Measurements from ENCODE around the gene UBAC2.

UBAC2 gene

DNA sequence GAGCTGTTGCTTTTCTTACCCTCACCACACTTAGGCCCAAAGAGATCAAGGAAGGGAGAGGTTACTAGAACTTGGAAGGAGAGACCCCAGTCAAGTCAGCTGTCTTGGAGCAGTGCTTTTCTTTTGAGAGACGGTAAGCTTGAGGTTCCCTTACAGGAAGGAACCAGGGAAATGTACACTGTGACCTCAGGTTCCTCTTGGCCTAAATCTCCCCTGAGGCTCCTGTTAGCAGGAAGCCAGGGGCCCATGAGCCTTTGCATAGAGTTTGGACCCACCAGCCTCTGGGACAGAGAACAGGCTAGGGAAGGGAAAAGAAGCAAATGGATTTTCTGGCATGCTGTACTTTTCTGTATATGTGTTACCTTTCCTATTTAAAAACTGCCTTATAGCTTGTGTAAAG is 63.4 kb downstream of the UBAC2 start:
- Histone ChIP-seq H3K27ac (no peak overlapping the region), H3K4me3 (no peak overlapping the region)
- no peak for DNase-seq (ENCODE audit: low spot score)
- no peak for TF ChIP-seq CTCF (IDR thresholded peaks at IDR 0.05)

DNA sequence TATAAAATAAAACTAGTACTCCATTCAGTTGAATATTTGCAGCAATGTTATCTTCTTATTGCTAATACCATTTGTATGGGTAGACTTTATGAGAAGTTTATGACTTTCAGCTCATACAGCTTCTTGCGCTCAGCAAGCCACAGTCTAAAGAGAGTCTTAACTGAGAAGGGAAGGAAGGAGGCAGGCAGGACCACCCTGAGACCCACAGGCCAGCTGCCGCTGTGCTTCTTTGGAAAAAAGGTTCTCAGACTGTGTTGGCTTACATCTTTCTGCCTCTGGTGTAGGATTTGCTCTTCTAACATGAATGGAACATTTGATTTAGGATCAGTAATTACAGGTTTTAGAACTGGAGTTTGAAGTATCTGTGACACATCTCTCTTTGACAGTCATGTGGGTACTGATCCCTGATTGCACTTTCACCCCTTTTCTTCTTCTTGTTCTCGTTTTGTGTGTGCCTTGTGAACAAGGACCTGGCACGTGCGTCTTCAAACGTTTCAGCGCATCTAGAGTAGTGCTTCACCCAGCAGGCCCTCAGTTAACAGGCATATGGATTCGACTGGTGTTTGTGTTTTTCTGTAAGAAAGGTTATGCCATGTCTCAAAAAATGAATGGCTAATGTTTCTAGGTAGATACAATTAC is 64.6 kb downstream of the UBAC2 start:
- no peak for TF ChIP-seq CTCF (IDR thresholded peaks at IDR 0.05)
- no peak for DNase-seq (ENCODE audit: low spot score)
- Histone ChIP-seq H3K27ac (no peak overlapping the region), H3K4me3 (no peak overlapping the region)

DNA sequence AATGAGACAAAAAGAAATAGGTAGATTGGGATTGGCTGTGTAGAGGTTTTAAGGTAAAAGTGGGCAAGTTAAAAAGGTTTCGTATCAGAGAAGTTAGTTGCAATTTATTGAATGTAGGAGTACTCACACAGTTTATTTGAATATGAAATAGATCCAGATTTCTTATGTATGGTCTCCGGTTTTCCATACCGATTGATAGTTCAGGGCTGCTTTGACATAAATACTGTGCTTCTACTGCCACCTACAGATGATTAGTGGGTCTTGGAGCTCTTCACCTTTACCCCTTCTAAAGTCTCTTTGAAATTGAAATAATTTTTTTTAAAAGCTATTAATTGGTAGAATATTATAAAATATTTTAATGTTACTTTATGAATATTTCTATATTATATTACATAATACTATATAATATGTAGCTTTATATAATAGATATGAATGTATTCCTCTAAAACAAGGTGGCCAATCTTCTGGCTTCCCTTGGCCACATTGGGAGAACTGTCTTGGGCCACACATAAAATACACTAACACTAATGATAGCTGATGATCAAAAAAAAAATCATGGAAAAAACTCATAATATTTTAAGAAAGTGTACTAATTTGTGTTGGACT is 65.3 kb downstream of the UBAC2 start:
- no peak for DNase-seq (ENCODE audit: low spot score)
- no peak overlapping the region for H3K27ac ChIP-seq
- no peak overlapping the region for H3K4me3 ChIP-seq
- TF ChIP-seq CTCF (IDR thresholded peaks at IDR 0.05), result no peak

- TF ChIP-seq CTCF (IDR thresholded peaks at IDR 0.05), result no peak
- DNase-seq (ENCODE audit: low spot score), result no peak
- Histone ChIP-seq H3K27ac (no peak overlapping the region), H3K4me3 (no peak overlapping the region)
Observed at GRCh38 chr13:99266827-99267226, 66.2 kb downstream of the UBAC2 start.

DNA sequence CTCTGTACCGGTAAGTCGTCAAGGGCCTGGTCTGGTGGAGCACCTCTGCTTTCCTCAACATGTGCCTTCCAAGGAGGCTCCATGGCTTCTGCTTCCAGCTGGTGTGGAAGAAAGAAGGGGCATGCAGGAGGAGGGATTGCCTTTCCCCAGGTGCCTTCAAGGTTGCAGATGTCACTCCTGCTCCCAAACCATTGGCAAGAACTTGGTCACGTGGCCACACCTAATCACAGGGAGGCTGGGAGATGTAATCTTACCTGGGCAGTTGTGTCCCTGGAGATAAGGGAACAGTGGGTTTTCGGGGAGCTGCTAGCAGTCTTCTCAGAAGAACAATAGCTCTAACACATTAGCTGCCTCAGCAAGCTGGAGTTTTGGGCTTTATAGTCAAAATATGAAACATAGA is 67.3 kb downstream of the UBAC2 start:
- TF ChIP-seq CTCF (IDR thresholded peaks at IDR 0.05), result no peak
- Histone ChIP-seq H3K4me3 (no peak overlapping the region), H3K27ac (no peak overlapping the region)
- no peak for DNase-seq (ENCODE audit: low spot score)

GRCh38 chr13:99268822-99269221 is 68.2 kb downstream of the UBAC2 start:
- Histone ChIP-seq H3K27ac (no peak overlapping the region), H3K4me3 (no peak overlapping the region)
- TF ChIP-seq CTCF (IDR thresholded peaks at IDR 0.05), result no peak
- DNase-seq (ENCODE audit: low spot score), result no peak

- no peak for DNase-seq (ENCODE audit: low spot score)
- Histone ChIP-seq H3K4me3 (no peak overlapping the region), H3K27ac (peak overlapping the region in 1 of 2 donors; percentile 10)
- peak; percentile 35 for TF ChIP-seq CTCF (IDR thresholded peaks at IDR 0.05)
Observed at GRCh38 chr13:99269627-99270241, 69.1 kb downstream of the UBAC2 start.

Measured in coronary artery (tissue), 2 donors.